ENCODE measurements around the gene GPC1.

The GPC1 gene

GRCh38 chr2:240456447-240457222 is 21.2 kb downstream of the GPC1 start:
- no peak for DNase-seq (ENCODE audit: low read depth)

GRCh38 chr2:240457223-240458043 is 22.0 kb downstream of the GPC1 start:
- no peak for DNase-seq (ENCODE audit: low read depth)

GRCh38 chr2:240458044-240458899 is 22.8 kb downstream of the GPC1 start:
- no peak for DNase-seq (ENCODE audit: low read depth)

- no peak for DNase-seq (ENCODE audit: low read depth)
These were observed 23.5 kb downstream of the GPC1 start for GRCh38 chr2:240458900-240459391.

GRCh38 chr2:240459401-240460252 is 24.2 kb downstream of the GPC1 start:
- no peak for DNase-seq (ENCODE audit: low read depth)

- DNase-seq (ENCODE audit: low read depth), result no peak
These were observed 24.8 kb downstream of the GPC1 start for GRCh38 chr2:240460253-240460711.

- no peak for DNase-seq (ENCODE audit: low read depth)
These were observed 25.4 kb downstream of the GPC1 start for GRCh38 chr2:240460781-240461431.

GRCh38 chr2:240461471-240462072 is 26.1 kb downstream of the GPC1 start:
- no peak for DNase-seq (ENCODE audit: low read depth)

GRCh38 chr2:240462073-240462706 is 26.7 kb downstream of the GPC1 start:
- DNase-seq (ENCODE audit: low read depth), result no peak

GRCh38 chr2:240462707-240463273 is 27.3 kb downstream of the GPC1 start:
- DNase-seq (ENCODE audit: low read depth), result no peak

- DNase-seq (ENCODE audit: low read depth), result no peak
These were observed 27.9 kb downstream of the GPC1 start for GRCh38 chr2:240463274-240463865.

GRCh38 chr2:240463866-240464481 is 28.5 kb downstream of the GPC1 start:
- no peak for DNase-seq (ENCODE audit: low read depth)

- DNase-seq (ENCODE audit: low read depth), result no peak
These were observed 29.2 kb downstream of the GPC1 start for GRCh38 chr2:240464514-240465241.

- no peak for DNase-seq (ENCODE audit: low read depth)
These were observed 29.9 kb downstream of the GPC1 start for GRCh38 chr2:240465268-240465764.

- DNase-seq (ENCODE audit: low read depth), result no peak
These were observed 30.5 kb downstream of the GPC1 start for GRCh38 chr2:240465765-240466578.

GRCh38 chr2:240466579-240467148 is 31.2 kb downstream of the GPC1 start:
- no peak for DNase-seq (ENCODE audit: low read depth)

Data from activated T-helper 1 cell treated with Interleukin-2 at 50 U/mL for 16 hours (primary cell).